GM12878 (cell line): Measurements from ENCODE around the gene PGAP3.

ENCODE experiments used
- BCLAF1 ChIP-seq: fragments of 450-650 bp; IDR thresholded peaks from 2 replicates; pipeline ENCODE4 v1.6.1; 2017; ENCODE audit warnings: antibody characterized with exemption, mild to moderate bottlenecking, moderate library complexity
- CBX5 ChIP-seq: sonication (generic); IDR thresholded peaks from 2 replicates; pipeline ENCODE4 v1.6.1; 2016; ENCODE audit warnings: low read depth, moderate library complexity, mild to moderate bottlenecking, inconsistent platforms
- CREB1 ChIP-seq: IDR thresholded peaks from 2 replicates; pipeline ENCODE4 v1.6.1; 2012; ENCODE audit warnings: low read depth, mild to moderate bottlenecking, inconsistent platforms
- CTCF ChIP-seq, 3 experiments: IDR thresholded peaks in 2 of 3; conservative IDR thresholded peaks in 1 of 3; 2 replicates each; pipeline ENCODE4 v1.5.1; 2011; ENCODE audit warnings: low read depth in 3 of 3, low read length in 3 of 3, mild to moderate bottlenecking in 3 of 3, control low read depth in 2 of 3, moderate library complexity in 2 of 3, inconsistent platforms in 1 of 3, mixed read lengths in 1 of 3; ENCODE audit not compliant: control insufficient read depth in 2 of 3, insufficient read depth in 1 of 3; ENCODE audit errors: extremely low read depth in 1 of 3
- EED ChIP-seq: sonication (generic); IDR thresholded peaks from 2 replicates; pipeline ENCODE4 v1.6.1; 2016; ENCODE audit warnings: antibody characterized with exemption, low read depth
- JUND ChIP-seq: IDR thresholded peaks from 2 replicates; pipeline ENCODE4 v1.6.1; 2012; ENCODE audit warnings: low read depth, mild to moderate bottlenecking, low read length, improper control_type of control experiment, moderate library complexity
- NR2F1 ChIP-seq: fragments of 450-650 bp; conservative IDR thresholded peaks from 2 replicates; pipeline ENCODE4 v1.6.1; 2017; ENCODE audit warnings: mild to moderate bottlenecking
- PBX3 ChIP-seq: IDR thresholded peaks from 2 replicates; pipeline ENCODE4 v1.6.1; 2011; ENCODE audit warnings: mild to moderate bottlenecking, low read depth, low read length, moderate library complexity; ENCODE audit not compliant: insufficient replicate concordance
- POLR2A ChIP-seq: IDR thresholded peaks from 2 replicates; pipeline ENCODE4 v1.6.1; 2011; ENCODE audit warnings: low read depth, mild to moderate bottlenecking, low read length
- POLR2AphosphoS5 ChIP-seq: IDR thresholded peaks from 2 replicates; pipeline ENCODE4 v1.6.1; 2011; ENCODE audit warnings: mild to moderate bottlenecking, low read length, inconsistent platforms
- RCOR1 ChIP-seq: conservative IDR thresholded peaks from 2 replicates; pipeline ENCODE4 v1.6.1; 2012; ENCODE audit warnings: low read depth, low read length, improper control_type of control experiment
- SIN3A ChIP-seq: IDR thresholded peaks from 2 replicates; pipeline ENCODE4 v1.6.1; 2012; ENCODE audit warnings: low read depth, low read length, improper control_type of control experiment
- SPI1 ChIP-seq: IDR thresholded peaks from 2 replicates; pipeline ENCODE4 v1.6.1; 2011; ENCODE audit warnings: low read depth, mild to moderate bottlenecking, low read length, moderate library complexity, borderline replicate concordance; ENCODE audit not compliant: insufficient read depth
- SUZ12 ChIP-seq: fragments of 200-600 bp; sonication (generic); IDR thresholded peaks from one replicate; pipeline ENCODE4 v1.6.1; 2018; ENCODE audit warnings: antibody characterized with exemption, mild to moderate bottlenecking; ENCODE audit not compliant: unreplicated experiment

DNA sequence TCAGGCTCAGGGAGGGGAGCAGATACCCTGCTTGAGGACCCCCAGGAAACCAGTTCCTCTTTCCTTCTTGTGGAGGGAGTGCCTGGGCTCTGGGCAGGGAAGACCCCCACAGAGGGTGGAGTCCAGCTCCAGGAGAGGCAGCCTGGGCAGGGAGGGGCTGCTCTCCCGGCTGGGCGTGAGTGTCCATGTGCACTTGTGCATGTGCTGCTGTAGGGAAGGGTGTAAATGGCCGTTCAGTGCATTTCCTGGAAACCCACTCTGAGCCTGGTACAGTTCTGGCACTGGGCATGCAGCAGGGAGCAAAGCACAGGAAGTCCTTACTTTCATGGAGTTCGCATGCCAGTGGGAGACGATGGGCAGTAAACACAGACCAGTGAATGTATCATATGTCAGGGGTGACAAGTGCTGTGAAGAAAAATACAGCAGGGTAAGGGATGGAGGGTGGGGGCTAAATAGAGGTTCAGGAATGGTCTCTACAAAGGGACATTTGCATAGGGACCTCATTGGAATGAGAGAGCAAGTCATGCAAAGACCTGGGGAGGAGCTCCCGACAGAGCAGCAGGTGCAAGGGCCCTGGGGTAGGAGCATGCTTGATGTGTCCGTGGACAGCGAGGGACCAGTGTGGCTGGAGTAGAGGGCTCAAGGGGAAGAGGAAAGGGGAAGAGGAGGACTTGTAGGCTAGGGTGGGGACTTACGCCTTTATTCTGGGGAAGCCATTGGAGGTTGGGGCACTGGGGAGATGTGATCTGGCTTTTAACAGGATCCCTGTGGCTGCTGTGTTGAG lies 45.4 kb downstream of the PGAP3 start:
- no peak for TF ChIP-seq BCLAF1
- TF ChIP-seq SPI1, result no peak
- no peak for TF ChIP-seq NR2F1
- TF ChIP-seq CTCF (IDR thresholded peaks at IDR 0.05 in 2 of 3, conservative IDR thresholded peaks at IDR 0.05 in 1 of 3; ENCODE audit: control insufficient read depth in 2 of 3, extremely low read depth in 1 of 3, insufficient read depth in 1 of 3, low read depth in 3 of 3, low read length in 3 of 3), result no peak
- no peak for TF ChIP-seq JUND
- TF ChIP-seq POLR2A, result no peak
- no peak for TF ChIP-seq PBX3
- no peak for TF ChIP-seq POLR2AphosphoS5
- no peak for TF ChIP-seq CREB1
- no peak for TF ChIP-seq SIN3A
- no peak for TF ChIP-seq SUZ12
- no peak for TF ChIP-seq EED
- no peak for TF ChIP-seq RCOR1
- TF ChIP-seq CBX5, result no peak
